Activated gamma-delta T cell treated with Interleukin-2 at 50 U/mL for 16 hours (primary cell): ENCODE data around the gene AMOT.

ENCODE experiments used
- DNase-seq: peaks from one replicate; pipeline ENCODE4 v3.0.0-alpha.2; 2020

Gene AMOT

DNA sequence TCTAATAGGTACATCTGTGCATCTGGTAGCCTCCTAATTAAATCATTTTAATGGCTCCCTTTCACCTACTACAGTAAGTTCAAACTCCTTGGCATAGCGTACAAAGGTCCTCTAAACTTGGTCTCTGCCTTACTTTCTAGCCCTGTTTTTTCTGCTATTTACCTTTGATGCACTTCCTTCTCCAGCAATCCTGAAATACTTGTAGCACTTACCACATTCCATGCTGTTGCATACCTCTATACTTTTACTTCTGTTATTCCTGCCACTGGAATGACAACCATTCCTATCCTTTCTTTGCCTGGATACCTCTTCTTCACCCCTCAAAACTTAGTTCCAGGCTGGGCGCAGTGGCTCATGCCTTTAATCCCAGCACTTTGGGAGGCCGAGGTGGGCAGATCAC is 104.3 kb downstream of the AMOT start:
- no peak for DNase-seq

DNA sequence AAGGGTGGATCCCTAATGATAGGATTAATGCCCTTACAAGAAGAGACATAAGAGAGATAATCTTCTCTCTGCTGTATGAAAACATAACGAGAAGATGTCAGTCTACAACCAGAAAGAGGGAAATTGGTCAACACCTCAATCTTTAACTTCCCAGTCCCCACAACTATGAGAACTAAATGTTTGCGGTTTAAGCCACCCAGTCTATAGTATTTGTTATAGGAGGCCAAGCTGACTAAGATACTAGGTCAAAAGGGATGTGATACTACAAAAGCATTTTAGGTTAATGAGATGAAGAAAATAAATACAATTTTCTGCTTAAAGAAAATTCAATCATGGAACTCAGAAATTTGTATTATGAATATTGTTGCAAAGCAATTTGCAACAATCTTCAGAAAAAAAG is 105.5 kb downstream of the AMOT start:
- DNase-seq = no peak

- DNase-seq = no peak
Measured at GRCh38 chrX:112734290-112734689, 106.3 kb downstream of the AMOT start.

DNA sequence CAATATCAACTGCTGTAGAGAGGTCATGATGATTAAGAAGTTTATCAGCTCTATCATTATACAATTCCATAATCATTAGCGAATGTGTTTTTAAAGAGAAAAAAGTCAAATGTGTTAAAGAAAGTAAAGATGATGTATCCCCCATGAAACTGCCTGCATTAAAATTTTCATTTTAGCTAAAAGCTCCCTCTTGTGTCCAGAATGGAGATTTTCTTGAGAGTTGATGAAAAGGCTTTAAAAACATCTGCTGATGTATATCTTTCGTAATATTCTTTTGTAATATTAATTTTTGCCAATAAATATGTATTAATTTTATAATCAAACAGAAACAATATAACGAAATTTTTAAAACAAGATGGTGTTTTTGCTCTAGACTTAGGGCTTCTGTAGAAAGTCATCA is 108.8 kb downstream of the AMOT start:
- DNase-seq = no peak
